HG03520 (cell line): Measurements from ENCODE around the gene DDX41.

Source experiments
- ATAC-seq: cut with Tn5 transposase; IDR thresholded peaks from one replicate; pipeline ENCODE4 v1.9.1; 2021; ENCODE audit warnings: mild to moderate bottlenecking, moderate library complexity; ENCODE audit not compliant: unreplicated experiment

Gene DDX41

DNA sequence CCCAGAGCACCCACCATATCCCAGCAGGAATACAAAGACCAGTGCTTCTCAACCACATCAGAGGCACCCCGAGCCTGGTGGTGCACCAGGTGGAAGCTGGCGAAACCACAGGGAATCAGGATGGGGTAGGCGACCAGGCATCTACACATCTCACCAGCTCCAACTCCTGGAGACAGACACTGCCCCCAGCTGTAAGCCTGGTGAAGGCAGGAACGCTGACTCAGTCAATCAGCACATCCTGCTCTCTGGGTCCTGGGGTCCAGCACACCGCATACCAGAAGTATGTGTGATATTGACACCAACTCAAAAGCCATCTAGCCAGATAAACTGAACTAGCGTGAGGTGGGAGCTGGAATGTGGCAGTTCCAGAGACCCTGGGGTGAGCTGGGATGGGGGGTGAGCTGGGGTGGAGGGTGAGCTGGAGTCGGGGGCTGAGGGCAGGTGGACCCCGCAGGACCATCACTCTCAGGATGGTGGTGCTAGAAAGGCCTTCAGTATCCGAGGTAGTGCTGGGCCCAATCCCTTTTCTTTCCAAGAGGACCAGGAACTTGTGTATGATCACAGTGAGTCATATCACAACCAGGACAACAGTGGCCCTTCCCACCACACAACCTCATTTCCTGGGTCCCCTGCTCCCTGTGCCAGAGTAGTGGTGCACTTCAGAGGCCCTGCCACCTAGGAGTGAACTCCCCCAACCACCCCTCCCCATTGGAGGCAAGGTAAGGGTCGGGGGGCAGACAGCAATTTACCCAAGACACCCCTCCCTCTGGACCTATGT lies 45.8 kb downstream of the DDX41 start:
- ATAC-seq: no peak

DNA sequence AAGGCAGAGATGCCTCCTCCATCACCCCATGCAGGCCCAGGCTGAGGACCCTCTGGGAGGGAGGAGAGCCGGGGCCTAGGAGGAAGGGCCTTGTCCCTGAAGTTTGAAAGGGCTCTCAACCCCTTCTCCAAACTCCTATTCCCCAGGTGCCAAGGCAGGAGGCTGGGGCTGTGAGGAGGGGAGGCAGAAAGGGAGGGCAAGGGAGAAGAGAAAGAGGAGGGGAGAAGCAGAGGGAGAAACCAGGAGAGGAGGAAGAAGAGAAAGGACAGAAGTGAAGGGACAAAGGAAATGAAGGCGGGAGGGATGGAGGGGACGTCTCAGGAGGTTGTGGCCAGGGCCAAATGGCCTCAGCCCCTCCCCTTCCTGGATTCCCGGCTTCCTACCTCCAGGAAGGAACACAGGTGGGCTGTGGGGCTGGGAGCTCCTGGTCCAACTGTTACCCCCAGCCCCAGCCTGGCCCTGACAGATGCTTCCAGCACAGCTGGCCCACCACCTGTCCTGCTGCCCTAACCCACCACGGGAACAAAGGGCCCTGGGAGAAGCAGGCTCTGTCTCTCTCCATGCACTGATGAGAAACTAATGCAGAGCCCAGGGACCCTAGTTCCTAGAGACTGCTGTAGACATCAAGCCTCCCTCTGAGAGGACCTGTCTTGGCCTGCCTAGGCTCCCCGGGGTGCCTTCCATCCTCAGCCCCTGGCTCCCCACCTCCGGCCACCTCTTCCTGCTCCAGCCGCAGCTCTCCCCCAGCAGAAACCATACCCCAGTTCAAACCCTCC lies 46.8 kb downstream of the DDX41 start:
- no peak for ATAC-seq

DNA sequence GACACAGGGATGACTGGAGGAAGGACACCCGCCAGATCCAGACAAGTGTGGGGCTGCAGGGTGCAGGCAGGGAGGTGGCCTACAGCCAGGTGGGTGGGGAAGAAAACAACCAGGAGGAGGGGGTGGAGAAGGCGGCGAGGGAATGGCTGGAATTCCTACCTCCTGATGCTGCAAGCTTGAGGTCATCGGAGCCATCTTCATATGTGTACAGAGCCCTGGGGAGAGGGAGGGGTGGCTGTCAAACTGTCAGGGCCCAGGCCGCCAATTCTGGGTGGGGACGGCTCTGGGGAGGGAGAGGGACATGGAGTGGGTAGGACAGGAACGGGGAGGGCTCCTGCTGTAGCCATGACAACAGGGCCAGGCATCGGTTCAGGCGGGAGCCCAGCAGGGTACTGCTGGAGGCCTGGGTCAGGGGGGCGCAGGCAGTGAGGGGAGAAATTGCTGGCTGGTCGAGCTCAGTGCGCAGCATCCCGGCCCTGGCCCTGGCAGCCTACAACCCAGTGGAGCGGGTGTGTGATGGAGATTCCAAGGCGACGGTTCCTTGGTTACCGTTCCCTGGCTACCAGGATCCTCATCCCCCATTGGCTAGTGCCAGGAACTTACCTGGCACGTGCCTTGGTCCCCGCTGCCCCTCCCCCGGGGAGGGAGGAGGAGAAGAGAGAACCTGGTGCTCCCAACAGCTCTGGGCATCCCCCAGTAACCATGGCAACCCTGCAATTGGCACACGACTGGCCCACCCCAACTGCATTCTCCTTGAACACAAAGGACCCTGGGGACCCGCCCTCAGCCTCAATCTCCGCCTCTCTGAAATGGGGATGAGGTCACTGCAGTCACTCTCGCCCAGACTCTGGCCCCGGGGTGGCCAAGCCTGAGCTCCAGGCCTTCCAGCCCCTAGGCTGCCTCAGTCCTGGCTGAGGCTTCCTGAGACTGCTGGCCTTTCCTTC lies 47.8 kb downstream of the DDX41 start:
- ATAC-seq: no peak

DNA sequence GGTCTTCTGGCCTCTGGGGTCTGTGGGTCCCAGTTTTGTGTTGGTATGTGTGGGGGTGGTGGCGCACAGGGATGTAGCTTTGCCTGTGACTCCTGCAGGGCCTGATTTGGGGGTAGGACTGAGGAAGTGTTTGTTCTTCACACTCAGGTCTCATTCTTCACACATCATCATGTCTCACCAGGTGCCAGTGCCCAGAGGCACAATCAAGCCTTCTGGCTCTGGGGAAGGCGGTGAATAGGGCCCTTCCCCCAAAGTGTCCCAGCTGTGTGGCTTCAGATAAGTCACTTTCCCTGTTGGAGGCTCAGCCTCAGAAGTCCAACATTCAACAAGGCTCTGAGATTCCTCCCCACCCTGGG lies 48.5 kb downstream of the DDX41 start:
- no peak for ATAC-seq

DNA sequence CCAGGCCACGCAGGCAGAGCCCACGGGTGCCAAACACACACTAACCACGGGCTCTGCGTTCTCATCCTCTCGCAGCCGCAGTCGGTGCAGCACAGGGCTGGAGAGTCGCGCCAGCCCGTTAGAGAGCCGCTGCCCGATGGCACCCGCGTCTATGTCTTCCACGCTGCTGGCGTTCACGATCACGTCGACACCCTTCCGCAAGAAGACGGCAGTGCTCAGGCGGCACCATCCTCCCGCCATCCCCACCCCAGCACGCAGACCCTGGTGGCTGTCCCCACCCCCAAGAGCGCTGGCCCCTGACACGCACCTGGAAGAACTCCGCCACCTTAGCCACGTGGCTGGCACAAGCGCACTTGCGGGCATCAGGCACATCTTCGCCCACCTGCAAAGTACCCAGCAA lies 49.3 kb downstream of the DDX41 start:
- ATAC-seq: no peak

DNA sequence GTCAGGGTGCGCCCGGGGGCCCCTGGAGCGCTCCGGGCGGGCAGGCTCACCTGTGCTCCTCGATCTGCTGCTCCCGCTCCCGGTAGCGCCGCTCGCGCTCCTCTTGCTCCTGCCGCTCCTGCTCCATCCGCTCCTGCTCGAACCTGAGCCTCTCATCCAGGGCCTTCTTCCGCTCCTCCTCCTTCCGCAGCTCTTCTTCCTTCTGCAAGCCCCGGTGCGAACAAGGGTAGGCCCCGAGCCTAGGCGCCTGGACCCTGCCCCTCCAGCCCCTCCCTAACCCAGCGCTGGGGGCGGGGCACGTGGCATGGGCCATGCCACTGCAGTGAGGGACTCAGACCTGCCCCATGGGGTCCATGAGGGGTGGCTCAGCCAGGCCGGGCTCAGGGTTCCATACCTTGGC lies 49.9 kb downstream of the DDX41 start:
- no peak for ATAC-seq

DNA sequence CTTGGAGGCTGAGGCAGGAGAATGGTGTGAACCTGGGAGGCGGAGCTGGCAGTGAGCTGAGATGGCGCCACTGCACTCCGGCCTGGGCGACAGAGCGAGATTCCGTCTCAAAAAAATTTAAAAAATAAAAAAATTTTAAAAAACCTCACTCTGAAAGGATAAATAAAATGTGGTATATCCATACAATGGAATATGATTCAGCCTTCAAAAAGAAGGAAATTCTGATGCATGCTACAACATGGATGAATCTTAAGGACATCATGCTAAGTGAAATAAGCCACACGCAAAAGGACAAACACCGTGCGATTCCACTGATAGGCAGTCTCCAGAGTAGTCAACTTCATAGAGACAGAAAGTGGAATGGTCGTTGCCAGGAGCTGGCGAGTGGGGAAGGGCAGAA lies 51.7 kb downstream of the DDX41 start:
- ATAC-seq: no peak

DNA sequence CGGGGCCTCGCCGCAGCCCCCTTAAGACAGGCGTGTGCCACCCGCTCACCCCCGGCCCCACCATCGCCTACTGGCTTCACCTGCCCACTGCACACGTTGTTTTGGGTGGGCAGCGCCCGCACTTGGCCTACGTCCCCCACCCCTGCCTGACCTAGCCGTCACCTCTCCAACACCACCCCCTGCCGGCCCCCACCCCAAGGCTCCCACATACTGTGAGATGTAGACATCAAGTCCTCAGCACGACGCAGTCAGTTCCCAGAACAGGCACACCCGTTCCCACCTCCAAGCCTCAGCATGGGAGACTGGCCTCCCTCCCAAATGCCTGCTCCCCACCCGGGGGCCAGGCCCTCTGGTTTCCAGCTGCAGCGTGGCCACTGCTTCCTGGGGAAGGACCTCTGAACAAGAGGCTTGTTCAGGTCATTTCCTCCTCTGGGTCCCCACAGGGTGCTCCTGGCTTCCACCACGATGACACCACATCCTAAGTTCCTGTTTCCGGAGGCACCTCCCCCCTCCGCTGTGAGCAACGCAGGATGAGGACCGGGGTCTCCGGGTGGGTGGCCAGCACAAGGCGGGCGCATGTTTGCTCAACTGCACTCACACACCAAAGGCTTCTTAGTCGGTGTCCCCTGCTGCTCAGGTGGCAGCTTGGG lies 54.6 kb downstream of the DDX41 start:
- ATAC-seq: no peak
